NCI-H82 treated with DMSO at 0.1 percent for 48 hours (cell line): ENCODE results near the gene CRYGS.
"Not testable (repeated sequence)": the region's sequence is repeated elsewhere in the genome, so short reads cannot be mapped to it uniquely, and the experiment has no call there.

Experiments used
- DNase-seq: peaks from one replicate; lab custom pipeline; 2025; ENCODE audit not compliant: unreplicated experiment; lab: John Stamatoyannopoulos, UW

Gene CRYGS

GRCh38 chr3:186544281-186544680, at the start of gene CRYGS:
CRYGS (minus strand) TSS chr3:186544380; CDS start chr3:186544326, 54 bp downstream.
- DNase-seq, result no peak

- DNase-seq, result no peak
Observed at GRCh38 chr3:186593862-186594261, 49.7 kb upstream of the CRYGS start.

- no peak for DNase-seq
Observed at GRCh38 chr3:186592682-186593081, 48.5 kb upstream of the CRYGS start.

GRCh38 chr3:186590580-186591295, 46.6 kb upstream of the CRYGS start:
- no peak for DNase-seq

GRCh38 chr3:186589856-186590579, 45.8 kb upstream of the CRYGS start:
- no peak for DNase-seq

GRCh38 chr3:186589121-186589520, 44.9 kb upstream of the CRYGS start:
- DNase-seq, result no peak

- no peak for DNase-seq
Observed at GRCh38 chr3:186588632-186589031, 44.5 kb upstream of the CRYGS start.

GRCh38 chr3:186587183-186587582, 43.0 kb upstream of the CRYGS start:
- no peak for DNase-seq

- not testable (repeated sequence) for DNase-seq
Observed at GRCh38 chr3:186586245-186586644, 42.1 kb upstream of the CRYGS start.

- no peak for DNase-seq
Observed at GRCh38 chr3:186583831-186584230, 39.7 kb upstream of the CRYGS start.

- DNase-seq, result no peak
Observed at GRCh38 chr3:186582541-186582940, 38.4 kb upstream of the CRYGS start.

- no peak for DNase-seq
Observed at GRCh38 chr3:186580785-186581184, 36.6 kb upstream of the CRYGS start.

- no peak for DNase-seq
Observed at GRCh38 chr3:186577521-186577920, 33.3 kb upstream of the CRYGS start.

- no peak for DNase-seq
Observed at GRCh38 chr3:186571644-186572013, 27.4 kb upstream of the CRYGS start.

- no peak for DNase-seq
Observed at GRCh38 chr3:186570941-186571643, 26.9 kb upstream of the CRYGS start.

- peak; percentile 99 for DNase-seq
Observed at GRCh38 chr3:186570096-186570940, 26.1 kb upstream of the CRYGS start, which contains the start of gene DNAJB11. DNAJB11 (plus strand) TSS chr3:186570720; CDS start chr3:186570898, 178 bp downstream.

- no peak for DNase-seq
Observed at GRCh38 chr3:186569779-186570095, 25.6 kb upstream of the CRYGS start.

- not testable (repeated sequence) for DNase-seq
Observed at GRCh38 chr3:186569361-186569760, 25.2 kb upstream of the CRYGS start.

GRCh38 chr3:186567072-186567921, 23.1 kb upstream of the CRYGS start, which contains the start of gene TBCCD1:
TBCCD1 (minus strand) TSS chr3:186567339; CDS start chr3:186564329, 3,010 bp downstream.
- DNase-seq, result peak; percentile 88

GRCh38 chr3:186566772-186567071, 22.5 kb upstream of the CRYGS start:
- DNase-seq, result no peak
